Fibroblast of skin of left quadriceps (primary cell): ENCODE results near the gene CLEC16A.
A peak's percentile ranks its signal among the peaks of the same experiment; 100 is the strongest.
"Not testable (repeated sequence)": the region's sequence is repeated elsewhere in the genome, so short reads cannot be mapped to it uniquely, and the experiment has no call there.

ENCODE experiments used
- DNase-seq, 2 experiments: peaks; one replicate each; pipeline ENCODE4 v3.0.0-alpha.2; 2013; ENCODE audit warnings: low read depth in 2 of 2

CLEC16A gene

DNA sequence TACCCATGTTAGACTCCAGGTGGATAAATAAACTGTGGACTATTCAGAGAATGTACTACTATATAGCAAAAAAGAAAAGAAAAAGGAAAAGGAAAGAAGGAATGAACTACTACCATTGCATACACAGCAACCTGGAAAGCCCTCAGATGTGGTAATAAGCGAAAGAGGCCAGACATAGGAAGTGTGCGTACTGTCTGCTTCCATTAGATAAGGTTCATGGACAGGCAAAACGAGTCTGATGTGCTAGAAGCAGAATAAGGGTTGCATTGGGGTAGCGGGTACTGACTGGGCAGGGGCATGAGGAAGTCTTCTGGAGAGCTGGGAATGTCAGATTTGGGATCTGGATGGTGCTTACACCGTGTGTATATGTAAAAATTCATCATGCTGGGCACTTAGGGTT, 21.8 kb downstream of the CLEC16A start:
- no peak for DNase-seq

DNA sequence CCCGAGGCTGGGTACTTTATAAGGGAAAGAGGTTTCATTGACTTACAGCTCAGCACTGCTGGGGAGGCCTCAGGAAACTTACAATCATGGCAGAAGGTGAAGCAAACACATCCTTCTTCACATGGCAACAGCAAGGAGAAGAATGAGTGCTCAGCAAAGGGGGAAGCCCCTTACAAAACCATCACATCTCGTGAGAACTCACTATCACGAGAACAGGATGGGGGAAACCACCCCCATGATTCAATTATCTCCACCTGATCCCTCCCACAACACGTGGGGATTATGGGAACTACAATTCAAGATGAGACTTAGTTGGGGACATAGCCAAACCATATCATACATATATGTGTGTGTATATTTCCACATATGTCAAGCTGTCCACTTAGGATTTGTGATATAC, 22.2 kb downstream of the CLEC16A start:
- not testable (repeated sequence) for DNase-seq

DNA sequence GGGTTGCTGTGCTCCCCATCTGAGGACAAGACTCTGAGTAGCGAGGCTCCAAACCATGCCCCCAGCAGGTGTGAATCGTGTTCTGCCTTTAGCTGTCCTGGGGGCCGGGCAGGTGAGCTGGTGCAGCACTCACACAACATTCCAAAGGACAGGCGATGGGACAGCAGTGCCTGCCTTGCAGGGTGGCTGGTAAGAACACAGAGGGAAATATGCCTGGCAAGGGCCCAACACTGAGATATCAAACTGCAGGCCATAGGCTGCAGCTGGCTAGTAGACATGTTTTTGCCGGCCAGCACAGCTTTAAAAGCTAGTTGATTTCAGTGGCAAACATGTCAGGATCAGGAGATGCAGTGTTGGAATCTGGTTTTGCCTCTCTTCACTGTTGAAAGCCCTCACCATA, 23.6 kb downstream of the CLEC16A start:
- no peak for DNase-seq

DNA sequence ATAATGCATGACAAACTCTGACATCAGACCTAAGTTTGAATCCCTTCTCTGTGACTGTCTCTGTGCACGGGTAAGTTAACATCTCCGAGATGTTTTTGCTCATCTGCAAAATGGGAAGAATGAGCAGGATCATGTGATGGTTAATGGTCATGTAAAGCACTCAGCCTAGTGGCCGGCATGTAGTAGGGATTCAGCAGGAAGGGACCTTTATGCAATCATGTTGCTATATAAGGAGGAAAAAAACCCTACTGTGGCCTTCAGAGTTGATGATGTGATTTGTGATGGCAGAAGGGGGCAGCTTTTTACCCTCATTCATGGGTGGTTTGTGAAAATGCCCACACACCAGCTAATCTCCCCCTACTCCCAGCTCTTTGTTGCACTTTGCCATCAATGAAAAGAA, 24.1 kb downstream of the CLEC16A start:
- DNase-seq, result no peak

DNA sequence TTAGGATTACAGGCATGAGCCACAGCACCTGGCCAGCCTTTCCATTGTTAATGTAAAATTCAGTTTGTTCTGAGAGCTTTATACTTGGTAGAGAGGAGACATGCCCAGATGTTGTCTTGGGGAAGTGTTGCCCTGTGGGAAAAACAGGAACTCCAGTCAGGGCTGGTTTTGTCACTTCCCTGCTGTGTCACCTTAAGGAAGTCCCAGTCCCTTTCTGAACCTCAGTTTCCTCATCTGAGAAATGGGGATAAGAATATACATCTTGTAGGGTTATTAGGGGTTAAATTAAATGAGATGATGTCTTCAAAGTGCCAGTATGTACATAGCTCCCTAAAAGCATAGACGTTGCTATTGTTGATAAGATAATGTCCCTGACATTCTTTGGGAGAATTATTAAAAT, 25.3 kb downstream of the CLEC16A start:
- no peak for DNase-seq

DNA sequence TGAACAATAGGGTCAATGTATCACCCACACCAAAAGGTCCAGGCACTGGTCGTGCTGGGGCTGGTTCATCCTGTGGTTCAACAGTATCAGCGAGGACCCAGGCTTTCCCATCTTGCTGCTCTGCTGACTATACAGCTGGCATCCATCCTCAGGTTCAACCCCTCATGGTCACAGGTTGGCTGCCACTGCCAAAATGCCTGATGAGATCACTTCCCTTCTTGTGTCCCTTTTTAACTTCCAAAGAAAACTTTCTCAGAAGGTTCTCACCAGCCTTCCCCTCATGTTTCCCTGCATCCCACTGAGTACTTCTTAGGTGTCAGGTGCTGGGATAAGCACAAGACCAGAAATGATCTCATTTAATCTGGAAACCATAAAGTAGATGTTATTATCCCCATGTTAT, 25.7 kb downstream of the CLEC16A start:
- DNase-seq, result no peak

DNA sequence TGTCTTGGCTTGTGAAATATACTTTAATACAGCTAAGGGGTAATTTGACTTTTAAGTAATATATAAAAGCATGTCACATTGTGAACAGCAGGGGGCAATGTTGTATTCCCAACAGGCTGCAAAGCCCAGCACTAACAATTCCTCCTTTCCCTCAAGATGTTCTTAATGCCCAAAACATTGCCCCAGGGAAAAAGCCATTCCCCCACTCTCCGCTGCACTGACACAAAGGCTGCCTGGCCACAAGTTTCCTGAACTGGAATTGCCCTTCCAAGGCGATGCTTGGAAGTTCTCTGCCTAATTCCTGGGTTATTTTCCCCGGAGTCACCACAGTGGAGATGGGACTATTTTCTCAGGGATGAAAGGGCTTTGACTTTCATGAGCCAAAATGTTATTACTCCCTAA, 27.2 kb downstream of the CLEC16A start:
- peak; percentile 74 to 75 for DNase-seq

DNA sequence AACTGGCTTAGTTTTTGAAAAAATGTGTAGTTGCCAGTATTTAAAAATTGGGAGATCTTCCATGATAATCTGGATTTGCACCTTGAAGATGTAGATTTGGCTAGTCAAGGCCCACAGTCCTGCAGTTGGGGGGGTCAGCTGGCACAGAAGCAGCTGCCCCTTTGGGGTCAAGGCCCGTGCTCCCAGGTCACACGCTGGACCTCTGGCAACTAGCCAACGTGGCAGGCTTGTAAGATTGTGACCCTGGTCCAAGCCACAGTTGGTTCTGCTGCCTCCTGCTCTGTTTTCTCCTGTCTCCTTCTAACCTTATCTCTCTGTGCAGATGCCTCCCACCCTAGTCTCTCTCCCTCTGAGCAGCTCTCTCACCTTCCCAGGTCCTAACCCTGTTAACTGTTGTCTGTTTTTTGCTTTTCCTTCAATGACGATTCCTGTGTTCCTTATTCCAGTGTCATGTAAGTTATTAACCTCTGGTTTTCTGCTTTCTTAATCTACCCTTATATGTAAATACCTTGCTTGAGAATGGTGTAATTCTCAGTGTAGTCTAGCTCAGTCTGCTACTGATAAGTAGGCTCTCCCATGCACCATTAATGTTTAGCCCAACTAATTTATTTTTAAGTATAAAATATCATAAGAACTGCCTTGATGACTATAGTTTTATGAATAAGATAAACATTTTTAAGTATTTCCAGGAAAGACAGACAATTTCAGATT, 27.9 kb downstream of the CLEC16A start:
- no peak for DNase-seq

DNA sequence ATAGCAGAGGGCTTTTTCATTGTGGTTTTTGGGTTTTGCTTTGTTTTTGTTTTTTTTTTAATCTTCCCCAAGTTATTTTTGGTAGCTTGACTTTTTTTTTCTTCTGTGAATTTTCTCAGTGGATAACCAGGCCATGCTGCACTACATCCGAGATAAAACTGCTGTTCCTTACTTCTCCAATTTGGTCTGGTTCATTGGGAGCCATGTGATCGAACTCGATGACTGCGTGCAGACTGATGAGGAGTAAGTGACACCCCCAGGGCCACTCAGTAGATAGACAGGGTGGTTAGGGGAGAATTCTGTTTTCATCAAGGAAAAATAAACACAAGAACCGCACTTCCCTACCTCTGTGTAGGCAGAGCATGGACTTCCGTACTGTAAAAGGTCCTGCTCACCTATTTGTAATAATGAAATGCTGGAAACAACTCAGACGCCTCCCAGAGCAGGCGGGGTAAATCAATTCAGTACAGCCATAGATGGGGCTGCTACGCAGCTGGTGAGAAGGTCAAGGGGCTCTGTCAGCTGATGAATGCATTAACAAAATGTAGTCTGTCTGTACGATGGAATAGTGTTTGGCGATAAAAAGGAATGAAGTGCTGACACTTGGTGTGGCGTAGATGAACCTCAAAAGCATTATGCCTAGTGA, 28.6 kb downstream of the CLEC16A start:
- no peak for DNase-seq

DNA sequence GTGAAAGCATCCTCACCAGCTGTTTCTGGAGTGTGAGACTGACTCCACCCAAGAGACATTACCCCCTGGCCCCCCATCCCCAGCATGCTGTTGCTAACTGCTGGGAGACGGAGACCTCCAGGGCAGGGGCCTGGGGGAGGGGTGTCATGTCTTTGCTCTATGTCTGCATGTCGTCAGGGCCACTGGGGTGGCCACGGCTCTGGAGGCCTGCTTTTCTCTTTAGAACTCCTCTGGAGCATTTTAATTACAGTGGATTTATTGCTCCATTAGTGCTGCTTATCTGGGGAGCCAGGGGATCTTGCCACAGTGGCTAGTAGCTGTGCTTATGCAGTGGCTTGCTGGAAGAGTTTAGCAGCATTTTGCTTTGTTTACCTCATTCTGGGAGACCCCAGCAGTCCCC, 32.3 kb downstream of the CLEC16A start:
- DNase-seq, result no peak

DNA sequence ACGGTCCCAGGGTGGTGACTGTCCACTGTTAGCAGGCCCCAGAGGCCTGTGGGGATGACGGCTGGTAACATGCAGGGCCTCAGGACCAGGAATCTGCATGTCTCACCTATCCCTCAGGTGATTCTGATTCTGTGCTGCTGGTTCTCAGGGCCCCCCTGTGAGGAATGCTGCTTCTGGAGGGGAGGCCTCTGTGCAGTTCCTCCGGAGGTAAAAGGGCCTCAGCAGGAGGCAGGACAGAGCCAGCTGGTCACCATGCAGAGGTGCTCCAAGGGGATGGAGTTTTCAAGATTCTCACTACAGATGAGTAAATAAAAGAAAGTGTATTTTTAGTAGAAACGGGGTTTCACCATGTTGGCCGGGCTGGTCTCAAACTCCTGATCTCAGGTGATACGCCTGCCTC, 33.8 kb downstream of the CLEC16A start:
- DNase-seq, result no peak

DNA sequence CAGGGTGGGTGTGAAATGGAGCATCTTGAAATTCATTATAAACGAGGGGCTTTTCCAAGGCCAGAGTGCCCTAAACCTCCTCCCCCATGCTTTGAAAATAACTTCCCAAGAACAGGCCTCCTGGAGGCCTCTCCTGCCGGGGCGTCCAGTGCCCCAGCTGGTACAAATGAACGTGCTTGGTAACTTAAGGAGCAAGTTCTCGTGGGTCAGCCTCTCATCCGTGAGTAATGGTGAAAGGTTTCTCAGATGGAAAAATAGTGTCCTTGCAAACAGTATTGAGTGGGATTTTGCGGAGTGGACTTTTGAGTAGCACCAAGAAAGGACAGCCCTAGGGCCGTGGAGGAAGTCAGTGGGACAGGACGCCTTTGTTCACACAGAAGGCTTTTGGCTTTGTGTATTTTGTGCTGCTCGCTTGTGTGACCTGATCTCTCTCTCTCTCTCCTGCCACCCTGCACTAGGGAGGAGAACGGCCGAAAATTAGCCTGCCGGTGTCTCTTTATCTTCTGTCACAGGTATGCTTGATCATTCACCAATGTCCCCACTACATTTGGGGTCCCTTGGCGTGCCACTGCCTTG, 34.6 kb downstream of the CLEC16A start:
- no peak for DNase-seq

DNA sequence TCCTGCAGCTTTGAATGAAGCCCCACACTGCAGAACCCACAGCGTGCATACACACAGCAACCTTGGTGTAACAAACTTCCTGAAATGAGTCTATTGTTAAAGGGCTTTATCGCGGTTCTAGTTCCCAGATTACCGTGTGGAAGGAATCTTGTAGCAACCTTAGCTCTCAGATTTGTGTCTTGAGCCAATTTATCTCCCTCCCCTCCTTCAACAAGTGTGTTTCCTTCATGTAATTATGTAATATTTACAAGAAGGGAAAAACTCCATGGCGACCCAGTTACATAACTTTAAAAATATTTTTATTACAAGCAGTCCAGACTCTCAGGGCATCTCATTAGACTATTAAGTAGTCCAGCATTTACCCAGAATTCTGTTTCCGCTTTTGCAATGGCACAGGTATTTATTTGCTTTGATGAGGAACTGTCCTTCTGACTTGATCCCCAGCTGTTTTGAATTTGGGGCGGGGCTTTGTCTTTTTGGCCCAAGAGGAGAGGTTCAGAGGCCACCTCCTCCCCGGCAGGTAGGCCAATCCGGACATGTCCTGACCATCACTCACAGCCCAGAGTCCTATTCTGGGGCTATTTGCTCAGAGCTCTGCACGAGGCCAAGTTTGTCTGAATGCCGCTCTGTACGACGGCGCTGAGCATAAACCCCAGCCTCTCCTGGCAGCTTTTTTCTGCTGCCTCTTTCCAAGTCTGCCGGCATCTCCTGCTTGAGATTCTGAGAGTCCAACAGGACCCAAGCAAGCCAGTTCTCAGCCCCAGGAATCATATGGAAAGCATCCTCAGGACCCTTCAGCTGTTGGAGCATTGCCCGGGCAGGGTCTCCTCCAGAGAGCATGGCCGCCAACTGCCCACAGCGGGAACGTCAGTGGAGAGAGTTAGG, 35.6 kb downstream of the CLEC16A start:
- DNase-seq, result no peak

DNA sequence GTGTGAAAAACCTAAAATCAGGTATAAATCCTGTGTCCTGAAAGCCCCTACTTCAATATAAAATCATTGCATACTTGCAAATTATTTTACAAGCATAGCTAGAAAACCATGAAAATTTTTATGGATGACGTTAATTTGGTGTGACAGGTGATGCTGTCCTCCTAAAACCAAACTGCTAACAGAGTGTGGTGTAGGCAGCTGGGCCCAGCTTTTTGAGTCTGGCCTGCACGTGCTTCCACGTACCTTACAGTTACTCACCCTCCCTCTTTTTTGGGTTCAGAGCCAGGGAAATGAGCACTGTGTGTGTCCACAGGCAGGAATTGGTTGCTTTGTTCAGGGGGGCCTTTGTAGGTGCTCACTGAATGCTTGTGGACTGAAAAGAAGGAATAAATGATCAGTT, 36.4 kb downstream of the CLEC16A start:
- DNase-seq, result no peak

DNA sequence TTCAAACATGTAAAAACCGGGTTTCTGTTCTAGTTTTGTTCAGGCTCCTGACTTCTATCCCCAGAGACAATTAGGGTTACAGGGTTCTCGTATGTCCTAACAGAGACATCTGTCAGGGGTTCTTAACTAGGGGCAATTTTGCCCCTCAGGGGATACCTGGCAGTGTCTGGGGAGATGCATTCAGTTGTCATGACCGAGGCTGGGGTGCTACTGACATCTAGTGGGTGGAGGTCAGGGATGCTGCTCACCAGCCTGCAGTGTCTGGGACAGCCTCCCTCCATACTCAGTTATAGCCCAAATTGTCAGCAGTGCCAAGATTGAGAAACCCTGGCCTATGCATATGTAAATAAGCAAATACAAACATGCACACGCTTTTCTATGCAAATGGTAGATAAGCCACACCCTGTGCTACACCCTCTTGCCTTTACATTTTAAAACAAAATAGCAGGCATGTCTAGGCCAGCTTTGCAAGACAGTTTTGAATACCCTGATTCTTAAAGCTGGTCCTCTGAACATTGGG, 37.4 kb downstream of the CLEC16A start:
- no peak for DNase-seq

DNA sequence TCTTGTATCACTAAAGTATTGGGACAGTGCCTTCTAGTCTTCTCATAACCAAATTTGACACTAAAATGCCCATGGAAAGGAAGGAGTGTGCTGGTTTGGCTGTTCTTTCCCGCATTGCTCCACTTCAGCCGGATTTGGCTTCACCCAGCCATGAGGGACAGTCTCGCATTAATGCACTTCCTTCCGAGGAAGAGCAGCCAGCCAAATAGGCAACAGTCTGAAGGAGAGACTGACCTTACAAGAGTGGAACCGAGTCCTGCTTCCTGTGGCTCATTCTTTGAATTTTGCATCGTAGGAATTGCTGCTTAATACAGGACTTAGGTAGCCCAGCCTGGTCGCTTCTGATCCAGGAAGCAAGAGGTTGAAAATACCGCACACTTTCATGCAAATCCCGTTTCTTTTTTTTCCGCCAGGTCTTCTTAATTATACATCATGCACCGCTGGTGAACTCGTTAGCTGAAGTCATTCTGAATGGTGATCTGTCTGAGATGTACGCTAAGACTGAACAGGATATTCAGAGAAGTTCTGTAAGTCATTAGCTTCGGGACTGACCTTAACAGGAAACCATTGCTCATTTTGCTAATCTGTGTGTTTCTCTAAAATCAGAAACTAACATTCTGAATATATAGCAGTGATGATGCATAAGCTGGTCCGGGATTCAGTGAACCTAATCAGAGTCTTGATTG, 38.2 kb downstream of the CLEC16A start:
- no peak for DNase-seq

DNA sequence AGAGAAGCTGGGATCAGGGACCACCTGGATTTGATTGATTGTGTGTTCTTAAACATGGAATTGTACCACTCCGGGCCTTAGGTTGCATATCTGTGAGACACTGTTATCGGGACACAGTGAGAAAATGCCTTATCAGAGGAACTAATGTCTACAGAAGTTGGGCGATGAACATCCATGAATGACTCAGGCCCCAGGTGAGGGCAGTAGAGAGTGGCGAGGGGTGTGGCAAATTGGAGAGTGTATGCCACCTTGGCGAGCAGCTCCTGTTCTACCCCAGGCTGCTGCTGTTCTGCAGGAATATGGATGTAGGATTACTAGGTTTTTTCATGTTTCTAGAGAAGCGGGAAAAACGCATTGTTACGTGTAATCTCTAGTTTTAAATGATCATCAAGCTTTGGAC, 38.8 kb downstream of the CLEC16A start:
- DNase-seq, result no peak

DNA sequence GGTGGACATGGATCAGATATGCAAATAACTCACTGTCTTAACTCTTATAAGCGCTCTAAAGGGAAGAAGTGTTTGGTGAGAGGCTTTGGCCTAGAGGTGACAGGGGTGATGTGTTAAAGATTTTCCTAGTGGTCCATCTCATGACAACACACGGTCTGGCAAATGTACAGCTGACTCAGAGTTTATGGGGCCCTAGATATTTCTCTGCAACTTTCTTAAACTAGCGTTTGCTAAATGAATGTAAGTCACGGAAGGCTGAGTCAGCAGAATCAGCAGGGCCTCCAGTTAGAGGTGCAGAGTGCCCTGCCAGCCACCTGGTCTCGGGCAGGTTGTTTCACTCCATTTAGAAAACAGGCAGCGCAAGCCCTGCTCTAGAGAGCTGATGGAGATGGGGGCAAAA, 40.1 kb downstream of the CLEC16A start:
- no peak for DNase-seq

DNA sequence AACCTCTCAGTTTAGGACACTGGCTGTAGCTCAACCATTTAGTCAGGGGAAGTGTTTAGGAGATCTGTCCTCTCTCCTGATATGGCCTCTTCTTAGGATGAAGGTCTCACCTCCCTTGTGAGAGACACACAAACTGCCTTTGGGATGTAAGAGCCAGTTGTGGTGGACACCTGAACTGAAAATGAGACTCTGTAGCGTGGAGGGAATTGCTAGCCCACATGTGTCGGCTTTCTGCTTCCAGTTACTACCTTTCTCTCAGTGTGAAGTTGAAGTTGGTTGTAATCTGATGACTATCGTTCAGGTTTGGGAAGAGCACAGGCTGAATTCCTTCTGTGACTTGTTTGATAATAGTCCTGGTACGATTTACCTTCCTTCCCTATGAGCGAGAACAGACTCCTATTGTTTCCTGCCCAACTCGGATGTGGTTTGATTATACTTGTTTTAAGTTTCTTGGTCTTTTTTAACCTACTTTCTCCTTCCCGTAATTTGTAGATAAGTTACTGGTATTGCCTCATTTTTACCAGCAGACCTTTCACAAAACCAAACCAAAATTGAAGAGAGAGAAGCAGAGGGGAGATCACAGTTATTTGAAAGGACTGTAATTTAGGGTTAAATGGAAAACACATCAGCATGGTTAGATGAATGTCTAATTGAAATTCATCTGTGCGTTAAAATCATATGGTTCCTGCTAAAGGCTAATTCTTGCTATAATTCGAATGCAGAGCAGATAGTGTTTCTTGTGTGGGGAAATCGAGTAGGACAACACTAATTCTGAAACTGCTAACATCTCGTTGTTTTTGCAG, 43.2 kb downstream of the CLEC16A start:
- DNase-seq, result no peak

DNA sequence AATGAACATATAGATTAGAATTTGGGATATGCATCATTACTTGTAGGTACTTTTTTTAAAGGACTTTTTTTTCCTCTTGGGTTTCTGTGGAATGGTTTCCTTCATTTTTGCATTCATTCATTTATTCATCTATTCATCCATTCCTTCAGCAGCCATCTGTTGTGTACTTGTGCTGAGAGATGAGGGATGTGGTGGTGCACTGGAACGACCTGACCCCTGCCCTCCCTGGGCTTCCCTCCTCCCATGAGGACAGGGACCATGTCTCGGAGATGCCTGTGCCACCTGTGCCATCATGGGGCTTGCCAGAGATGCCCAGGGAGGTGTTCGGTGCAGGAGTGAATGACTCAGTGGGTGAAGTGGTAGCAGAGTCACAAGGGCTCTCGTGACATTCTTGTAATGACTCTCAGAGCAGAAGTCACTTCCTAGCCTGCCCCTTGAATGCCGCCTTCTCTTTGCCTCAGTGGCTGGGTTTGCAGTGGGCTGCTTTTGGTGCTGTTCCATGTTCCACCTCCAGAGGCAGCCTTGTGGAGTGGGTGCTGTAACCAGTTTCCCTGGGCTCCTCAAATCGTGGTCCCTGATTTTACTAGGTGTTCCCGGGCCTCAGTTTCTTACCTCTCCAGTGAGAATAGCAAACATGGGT, 43.9 kb downstream of the CLEC16A start:
- no peak for DNase-seq
